RWPE2 (cell line): ENCODE measurements around the gene OLAH.
A peak's percentile ranks its signal among the peaks of the same experiment; 100 is the strongest.

Source experiments
- ATAC-seq: fragments of 200-7000 bp; cut with Tn5 transposase; 3 replicates; pipeline ENCODE4 v1.9.1; 2021; ENCODE audit warnings: low read depth
- DNase-seq: peaks from one replicate; pipeline ENCODE4 v3.0.0-alpha.2; 2020; ENCODE audit warnings: low spot score
- H3K27ac ChIP-seq: fragments of 450-650 bp; 2 replicates; pipeline ENCODE4 v1.5.1; 2017; ENCODE audit warnings: mild to moderate bottlenecking; ENCODE audit not compliant: poor library complexity, severe bottlenecking
- H3K27me3 ChIP-seq: fragments of 250-450 bp; sonication (Bioruptor Pico); 2 replicates; pipeline ENCODE4 v1.5.1; 2021; ENCODE audit warnings: mild to moderate bottlenecking, moderate library complexity; ENCODE audit not compliant: insufficient read depth, poor library complexity, severe bottlenecking
- H3K36me3 ChIP-seq: fragments of 250-450 bp; sonication (Bioruptor Pico); 2 replicates; pipeline ENCODE4 v1.5.1; 2020; ENCODE audit warnings: low read depth, mild to moderate bottlenecking, moderate library complexity
- H3K4me1 ChIP-seq: fragments of 250-450 bp; sonication (Bioruptor Pico); 2 replicates; pipeline ENCODE4 v1.5.1; 2021; ENCODE audit warnings: mild to moderate bottlenecking, moderate library complexity; ENCODE audit not compliant: insufficient read depth, poor library complexity, severe bottlenecking
- H3K4me3 ChIP-seq: fragments of 250-450 bp; sonication (Bioruptor Pico); 2 replicates; pipeline ENCODE4 v1.5.1; 2021; ENCODE audit warnings: mild to moderate bottlenecking, moderate library complexity; ENCODE audit not compliant: severe bottlenecking
- H3K9me3 ChIP-seq: fragments of 250-450 bp; sonication (Bioruptor Pico); 2 replicates; pipeline ENCODE4 v1.5.1; 2021; ENCODE audit warnings: mild to moderate bottlenecking, moderate library complexity; ENCODE audit not compliant: severe bottlenecking
- CTCF ChIP-seq: fragments of 450-650 bp; IDR thresholded peaks from one replicate; pipeline ENCODE4 v1.5.1; 2017; ENCODE audit warnings: mild to moderate bottlenecking, moderate library complexity; ENCODE audit not compliant: poor library complexity, severe bottlenecking

OLAH gene

GRCh38 chr10:15097011-15097812 is 53.5 kb downstream of the OLAH start, which contains the start of gene RPP38:
RPP38 (plus strand) TSS chr10:15097355; CDS start chr10:15103315, 5,960 bp downstream.
- Histone ChIP-seq H3K36me3 (peaks cover 27% of the 10 kb centered on the region), H3K4me3 (peak within 1 kb of the TSS; percentile 65), H3K27ac (peak within 1 kb of the TSS; percentile 91), H3K27me3 (no peaks in the 10 kb centered on the region), H3K4me1 (peaks cover 8% of the 10 kb centered on the region), H3K9me3 (no peaks in the 10 kb centered on the region)
- DNase-seq, result peak; percentile 96
- TF ChIP-seq CTCF, result no peak
- peak; percentile 83 for ATAC-seq

- no peak for TF ChIP-seq CTCF
- no peak overlapping the region for H3K27ac ChIP-seq
- ATAC-seq (no peak), DNase-seq (no peak)
- no peak overlapping the region for H3K4me3 ChIP-seq
- no peaks in the 10 kb centered on the region for H3K27me3 ChIP-seq
- H3K4me1 ChIP-seq, result peaks cover 8% of the 10 kb centered on the region
- no peaks in the 10 kb centered on the region for H3K9me3 ChIP-seq
- peaks cover 50% of the 10 kb centered on the region for H3K36me3 ChIP-seq
Measured at GRCh38 chr10:15099886-15100285, 56.1 kb downstream of the OLAH start.

- TF ChIP-seq CTCF, result no peak
- peaks cover 6% of the 10 kb centered on the region for H3K4me1 ChIP-seq
- ATAC-seq (no peak), DNase-seq (no peak)
- H3K36me3 ChIP-seq, result peaks cover 66% of the 10 kb centered on the region
- H3K4me3 ChIP-seq, result no peak overlapping the region
- H3K27me3 ChIP-seq, result no peaks in the 10 kb centered on the region
- H3K27ac ChIP-seq, result no peak overlapping the region
- H3K9me3 ChIP-seq, result no peaks in the 10 kb centered on the region
Measured at GRCh38 chr10:15103513-15103912, 59.8 kb downstream of the OLAH start.

- Histone ChIP-seq H3K4me3 (no peak overlapping the region), H3K4me1 (no peaks in the 10 kb centered on the region), H3K36me3 (peaks cover 66% of the 10 kb centered on the region), H3K9me3 (no peaks in the 10 kb centered on the region), H3K27me3 (no peaks in the 10 kb centered on the region), H3K27ac (no peak overlapping the region)
- peak; percentile 94 for TF ChIP-seq CTCF
- ATAC-seq (peak; percentile 98), DNase-seq (no peak)
Measured at GRCh38 chr10:15106352-15107013, 62.7 kb downstream of the OLAH start.
